Right lobe of liver (tissue), 6 donors: ENCODE data around the gene IRF1. TPM values are rescaled to one million over a fixed set of nuclear protein-coding genes. Genes with fewer than 3 reads are reported as not detected.
A peak's percentile ranks its signal among the peaks of the same experiment; 100 is the strongest.

ENCODE experiments used
- ATAC-seq, 4 donors: fragments of 200-7000 bp; cut with Tn5 transposase; one replicate each; pipeline ENCODE4 v1.9.1; 2020; ENCODE audit warnings: mild to moderate bottlenecking in 4 of 4, moderate library complexity in 4 of 4
- DNase-seq, 3 donors: peaks; one replicate each; pipeline ENCODE4 v3.0.0-alpha.2; 2020
- H3K27ac ChIP-seq, 3 donors: fragments of 200-600 bp; one replicate each; pipeline ENCODE4 v1.8.0; 2022
- H3K27me3 ChIP-seq, 2 donors: fragments of 200-600 bp; one replicate each; pipeline ENCODE4 v1.8.0; 2022
- H3K36me3 ChIP-seq, 4 donors: fragments of 200-600 bp; sonication (generic) in 1 of 4; one replicate each; pipeline versions ENCODE4 v1.5.1 to v1.8.0; 2017 to 2022; ENCODE audit warnings: control low read depth in 1 of 4
- H3K4me1 ChIP-seq, 4 donors: fragments of 200-600 bp; sonication (generic) in 1 of 4; one replicate each; pipeline versions ENCODE4 v1.5.1 to v1.8.0; 2017 to 2022; ENCODE audit warnings: control low read depth in 1 of 4
- H3K4me3 ChIP-seq, 3 donors: fragments of 200-600 bp; one replicate each; pipeline ENCODE4 v1.8.0; 2022
- H3K9me3 ChIP-seq, 4 donors: fragments of 200-600 bp; sonication (generic) in 1 of 4; one replicate each; pipeline versions ENCODE4 v1.5.1 to v1.8.0; 2017 to 2022; ENCODE audit warnings: control low read depth in 1 of 4
- POLR2A ChIP-seq: fragments of 450-650 bp; IDR thresholded peaks from one replicate; pipeline ENCODE4 v1.6.1; 2017; ENCODE audit warnings: antibody characterized with exemption, mild to moderate bottlenecking
- WGBS: methylation state at CpG from one replicate; pipeline ENCODE4 v1.1.6; 2018; ENCODE audit warnings: low coverage, low lambda C conversion rate; ENCODE audit not compliant: insufficient coverage; ENCODE audit errors: missing lambda C conversion rate; 5-methylcytosine and 5-hydroxymethylcytosine counted together
- intact Hi-C, 2 donors: fragments of 100-400 bp; cut with DNase I; formaldehyde crosslinking; loops; one replicate each; pipeline versions ENCODE4 v1.11.2 to v1.14.1; 2022
- total RNA-seq, 6 experiments: library from RNA; depleted of rRNA in 2 of 6; stranded (reverse); fragments of >200 nt in 2 of 6; fragmentation: NEBNext Ultra II Directional in 3 of 6; extraction: Animal tissue kit (Norgen Biotek cat#: 25700) in 3 of 6; gene quantifications; one replicate each; pipeline versions ENCODE4 v1.1.0 to v1.2.4, GENCODE V29; 2016 to 2023
- TF ChIP-seq, protein P1 (sequence below), 4 donors: fragments of 200-600 bp in 3 of 4; fragments of 450-650 bp in 1 of 4; IDR thresholded peaks; one replicate each; pipeline versions ENCODE4 v1.5.1 to v1.8.0; 2016 to 2022; ENCODE audit warnings: antibody characterized with exemption in 4 of 4, mild to moderate bottlenecking in 2 of 4
- donor health status: DM: no; HTN: yes; CAD: no.
- donor health status: DM: no; HTN: no; CAD: no.
- donor health status: DM: no; HTN: no; CAD: no.
- donor health status: DM: no; HTN: yes; CAD: no.
- donor health status: DM: no; HTN: yes; CAD: no.

IRF1 gene
- total RNA-seq, 6 experiments from 2014 or later, result 23.9 to 38.3 (median 30.2) TPM

GRCh38 chr5:132470010-132470392 is 20.6 kb downstream of the IRF1 start:
- H3K27ac ChIP-seq, result no peak overlapping the region
- no peaks in the 10 kb centered on the region for H3K9me3 ChIP-seq
- TF ChIP-seq, protein P1, sequence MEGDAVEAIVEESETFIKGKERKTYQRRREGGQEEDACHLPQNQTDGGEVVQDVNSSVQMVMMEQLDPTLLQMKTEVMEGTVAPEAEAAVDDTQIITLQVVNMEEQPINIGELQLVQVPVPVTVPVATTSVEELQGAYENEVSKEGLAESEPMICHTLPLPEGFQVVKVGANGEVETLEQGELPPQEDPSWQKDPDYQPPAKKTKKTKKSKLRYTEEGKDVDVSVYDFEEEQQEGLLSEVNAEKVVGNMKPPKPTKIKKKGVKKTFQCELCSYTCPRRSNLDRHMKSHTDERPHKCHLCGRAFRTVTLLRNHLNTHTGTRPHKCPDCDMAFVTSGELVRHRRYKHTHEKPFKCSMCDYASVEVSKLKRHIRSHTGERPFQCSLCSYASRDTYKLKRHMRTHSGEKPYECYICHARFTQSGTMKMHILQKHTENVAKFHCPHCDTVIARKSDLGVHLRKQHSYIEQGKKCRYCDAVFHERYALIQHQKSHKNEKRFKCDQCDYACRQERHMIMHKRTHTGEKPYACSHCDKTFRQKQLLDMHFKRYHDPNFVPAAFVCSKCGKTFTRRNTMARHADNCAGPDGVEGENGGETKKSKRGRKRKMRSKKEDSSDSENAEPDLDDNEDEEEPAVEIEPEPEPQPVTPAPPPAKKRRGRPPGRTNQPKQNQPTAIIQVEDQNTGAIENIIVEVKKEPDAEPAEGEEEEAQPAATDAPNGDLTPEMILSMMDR (IDR thresholded peaks at IDR 0.05), result no peak
- TF ChIP-seq POLR2A, result no peak
- intact Hi-C loops, result no loop called here
- no peaks in the 10 kb centered on the region for H3K36me3 ChIP-seq
- WGBS, result 46% methylated on average over 4 of the region's 4 CpGs
- H3K4me1 ChIP-seq, result peaks cover 2 to 62% (median 35%) of the 10 kb centered on the region in 4 donors
- ATAC-seq (no peak), DNase-seq (no peak)
- H3K4me3 ChIP-seq, result no peak overlapping the region
- H3K27me3 ChIP-seq, result no peaks in the 10 kb centered on the region

DNA sequence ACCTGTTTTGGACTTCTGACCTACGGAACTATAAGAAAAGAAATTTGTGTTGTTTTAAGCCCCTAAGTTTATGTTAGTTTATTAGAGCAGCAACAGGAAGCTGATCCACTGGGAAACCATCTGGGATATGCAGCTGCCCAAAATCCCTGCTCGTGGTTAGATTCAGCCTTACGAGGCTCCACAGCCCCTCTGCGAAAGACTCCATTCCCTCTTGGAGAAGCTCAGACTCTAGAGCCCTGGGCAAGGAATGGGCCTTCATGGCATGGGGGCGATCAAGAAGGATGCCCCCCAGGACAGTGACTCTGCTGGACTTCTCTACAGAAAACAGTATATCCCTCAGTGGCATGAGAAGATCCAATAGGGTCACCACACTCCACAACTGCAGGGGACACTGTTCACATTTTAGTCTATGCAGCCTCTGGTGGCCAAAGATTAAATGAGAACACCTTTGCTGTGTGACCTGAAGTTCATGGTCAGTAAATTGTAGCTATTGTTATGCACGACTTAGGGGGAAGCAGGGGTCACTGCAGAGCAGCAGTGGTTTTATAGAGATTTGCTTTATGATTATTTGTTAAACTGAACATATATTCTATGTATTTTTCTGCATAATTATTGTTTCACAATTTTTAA is 21.1 kb downstream of the IRF1 start:
- peaks cover 2 to 62% (median 37%) of the 10 kb centered on the region in 4 donors for H3K4me1 ChIP-seq
- ATAC-seq, result peak in 2 of 4 donors; percentile 3 to 11
- DNase-seq, result no peak
- no peaks in the 10 kb centered on the region for H3K36me3 ChIP-seq
- H3K9me3 ChIP-seq, result no peaks in the 10 kb centered on the region
- H3K27ac ChIP-seq, result peak overlapping the region in 1 of 3 donors; percentile 16
- no peak overlapping the region for H3K4me3 ChIP-seq
- intact Hi-C loops, result loop anchor here in 1 of 2 donors (10.0 kb wide), 1 partner anchor 55 kb away; no protein-coding TSS in a partner anchor
- 45% methylated on average over 3 of the region's 6 CpGs for WGBS
- TF ChIP-seq POLR2A, result no peak
- TF ChIP-seq, protein P1 (IDR thresholded peaks at IDR 0.05), result peak in 2 of 4 donors; percentile 28 to 30
- no peaks in the 10 kb centered on the region for H3K27me3 ChIP-seq

DNA sequence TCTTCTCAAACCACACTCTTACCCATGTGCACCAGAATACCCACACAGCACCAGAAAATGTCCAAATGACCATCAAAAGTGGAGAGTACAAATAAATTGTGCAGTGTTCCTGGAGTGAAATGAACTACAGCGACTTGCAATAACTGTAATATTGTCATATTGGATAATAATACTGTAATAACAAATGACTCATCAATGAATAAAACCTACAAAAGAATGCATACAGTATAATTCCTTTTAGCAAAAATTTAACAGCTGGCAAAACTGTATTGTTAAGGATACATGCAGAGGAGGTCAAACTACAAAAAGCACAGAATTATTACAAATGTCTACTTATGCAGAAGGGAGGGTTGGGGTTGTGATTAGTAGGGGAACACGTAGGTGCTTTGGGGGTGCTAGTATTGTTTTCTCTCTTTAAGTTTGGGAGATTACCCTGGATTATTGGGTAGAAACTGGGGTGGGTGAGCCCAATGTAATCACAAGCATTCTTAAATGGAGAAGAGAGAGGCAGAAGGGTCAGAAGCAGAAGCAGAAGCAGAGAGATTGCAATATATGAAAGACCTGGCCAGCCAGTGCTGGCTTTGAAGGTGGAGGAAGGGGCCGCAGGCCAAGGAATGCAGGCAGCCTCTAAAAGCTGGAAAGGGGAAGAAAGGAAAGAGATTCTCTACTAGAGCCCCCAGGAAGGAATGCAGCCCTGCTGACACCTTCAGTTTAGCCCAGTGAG is 21.8 kb downstream of the IRF1 start:
- Histone ChIP-seq H3K27me3 (no peaks in the 10 kb centered on the region), H3K4me1 (peaks cover 2 to 63% (median 39%) of the 10 kb centered on the region in 4 donors), H3K4me3 (no peak overlapping the region), H3K27ac (peak overlapping the region in 1 of 3 donors; percentile 16), H3K36me3 (no peaks in the 10 kb centered on the region), H3K9me3 (no peaks in the 10 kb centered on the region)
- intact Hi-C loops, result loop anchor here in 1 of 2 donors (10.0 kb wide), 1 partner anchor 54 kb away; no protein-coding TSS in a partner anchor
- 85% methylated on average over 3 of the region's 3 CpGs for WGBS
- DNase-seq (no peak), ATAC-seq (no peak)
- TF ChIP-seq, protein P1 (IDR thresholded peaks at IDR 0.05), result no peak
- no peak for TF ChIP-seq POLR2A

GRCh38 chr5:132467287-132467984 is 23.1 kb downstream of the IRF1 start:
- WGBS, result 39% methylated on average over 3 of the region's 4 CpGs
- Histone ChIP-seq H3K36me3 (no peaks in the 10 kb centered on the region), H3K9me3 (no peaks in the 10 kb centered on the region), H3K27ac (peak overlapping the region; percentile 53 to 92 (median 88)), H3K4me3 (no peak overlapping the region), H3K4me1 (peaks cover 2 to 75% (median 46%) of the 10 kb centered on the region in 4 donors), H3K27me3 (no peaks in the 10 kb centered on the region)
- DNase-seq, result no peak
- TF ChIP-seq, protein P1 (IDR thresholded peaks at IDR 0.05), result no peak
- no peak for TF ChIP-seq POLR2A
- intact Hi-C loops, result loop anchor here in 1 of 2 donors (10.0 kb wide), 1 partner anchor 53 kb away; no protein-coding TSS in a partner anchor
- ATAC-seq, result no peak
